ENCODE data around the gene CYP24A1.

DNA sequence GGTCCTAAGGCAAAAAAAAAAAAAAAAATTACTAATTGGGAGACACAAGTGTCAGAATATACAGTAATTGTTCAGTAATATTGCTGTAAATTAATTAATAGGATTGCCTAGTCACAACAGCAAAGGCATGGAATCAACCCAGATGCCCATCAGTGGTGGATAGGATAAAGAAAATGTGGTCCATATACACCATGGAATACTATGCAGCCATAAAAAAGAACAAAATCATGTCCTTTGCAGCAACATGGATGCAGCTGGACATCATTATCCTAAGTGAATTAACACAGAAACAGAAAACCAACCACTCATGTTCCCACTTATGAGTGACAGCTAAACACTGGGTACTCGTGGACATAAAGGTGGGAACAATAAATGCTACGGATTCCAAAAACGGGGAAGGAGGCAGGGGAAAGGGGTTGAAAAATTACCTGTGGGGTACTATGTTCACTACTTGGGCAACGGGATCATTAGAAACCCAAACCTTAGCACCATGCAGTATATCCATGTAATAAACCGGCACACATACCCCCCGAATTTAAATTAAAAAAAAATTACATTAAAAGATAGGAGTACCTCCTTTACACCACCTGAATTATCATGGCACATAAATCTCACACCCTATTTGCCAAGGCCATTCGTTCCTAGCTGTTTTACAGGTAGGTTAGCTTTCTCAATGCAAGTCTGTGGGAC is 33.4 kb upstream of the CYP24A1 start:
- TF ChIP-seq, protein P1, sequence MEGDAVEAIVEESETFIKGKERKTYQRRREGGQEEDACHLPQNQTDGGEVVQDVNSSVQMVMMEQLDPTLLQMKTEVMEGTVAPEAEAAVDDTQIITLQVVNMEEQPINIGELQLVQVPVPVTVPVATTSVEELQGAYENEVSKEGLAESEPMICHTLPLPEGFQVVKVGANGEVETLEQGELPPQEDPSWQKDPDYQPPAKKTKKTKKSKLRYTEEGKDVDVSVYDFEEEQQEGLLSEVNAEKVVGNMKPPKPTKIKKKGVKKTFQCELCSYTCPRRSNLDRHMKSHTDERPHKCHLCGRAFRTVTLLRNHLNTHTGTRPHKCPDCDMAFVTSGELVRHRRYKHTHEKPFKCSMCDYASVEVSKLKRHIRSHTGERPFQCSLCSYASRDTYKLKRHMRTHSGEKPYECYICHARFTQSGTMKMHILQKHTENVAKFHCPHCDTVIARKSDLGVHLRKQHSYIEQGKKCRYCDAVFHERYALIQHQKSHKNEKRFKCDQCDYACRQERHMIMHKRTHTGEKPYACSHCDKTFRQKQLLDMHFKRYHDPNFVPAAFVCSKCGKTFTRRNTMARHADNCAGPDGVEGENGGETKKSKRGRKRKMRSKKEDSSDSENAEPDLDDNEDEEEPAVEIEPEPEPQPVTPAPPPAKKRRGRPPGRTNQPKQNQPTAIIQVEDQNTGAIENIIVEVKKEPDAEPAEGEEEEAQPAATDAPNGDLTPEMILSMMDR (IDR thresholded peaks at IDR 0.05; ENCODE audit: low read depth, low read length, poor library complexity, severe bottlenecking) = no peak
- TF ChIP-seq EZH2phosphoT487 (IDR thresholded peaks at IDR 0.05; ENCODE audit: borderline replicate concordance, low read length) = no peak
